Activated CD8-positive, alpha-beta memory T cell treated with anti-CD3 and anti-CD28 coated beads for 48 hours (primary cell): ENCODE results near the gene WBP4.
A peak's percentile ranks its signal among the peaks of the same experiment; 100 is the strongest.
"Not testable (repeated sequence)": the region's sequence is repeated elsewhere in the genome, so short reads cannot be mapped to it uniquely, and the experiment has no call there.

Experiments used
- DNase-seq, 3 experiments: peaks; one replicate each; pipeline ENCODE4 v3.0.0-alpha.2; 2020; ENCODE audit warnings: low read depth in 2 of 3, low spot score in 2 of 3

WBP4 gene

GRCh38 chr13:41042419-41042818 is 18.9 kb upstream of the WBP4 start:
- DNase-seq: not testable (repeated sequence)

GRCh38 chr13:41048640-41049039 is 12.7 kb upstream of the WBP4 start:
- DNase-seq: no peak

- no peak for DNase-seq
Observed at GRCh38 chr13:41049480-41050440, 11.5 kb upstream of the WBP4 start.

GRCh38 chr13:41052441-41052840 is 8.9 kb upstream of the WBP4 start:
- DNase-seq: no peak

- DNase-seq: no peak
Observed at GRCh38 chr13:41053384-41053826, 7.9 kb upstream of the WBP4 start.

- DNase-seq: no peak
Observed at GRCh38 chr13:41054212-41054877, 7.0 kb upstream of the WBP4 start.

- no peak for DNase-seq
Observed at GRCh38 chr13:41054919-41055619, 6.2 kb upstream of the WBP4 start.

- no peak for DNase-seq
Observed at GRCh38 chr13:41056194-41056593, 5.1 kb upstream of the WBP4 start.

- no peak for DNase-seq
Observed at GRCh38 chr13:41056826-41057711, 4.2 kb upstream of the WBP4 start.

GRCh38 chr13:41058295-41059070 is 2.8 kb upstream of the WBP4 start:
- DNase-seq: no peak

- no peak for DNase-seq
Observed at GRCh38 chr13:41059456-41060081, 1.7 kb upstream of the WBP4 start.

GRCh38 chr13:41060082-41060723 is 1.1 kb upstream of the WBP4 start:
- DNase-seq: peak; percentile 54 to 74 (median 74)

GRCh38 chr13:41060724-41061074 is 610 bp upstream of the WBP4 start:
- peak; percentile 70 to 88 (median 87) for DNase-seq

GRCh38 chr13:41061914-41062837 is 867 bp downstream of the WBP4 start:
- no peak for DNase-seq

- DNase-seq: no peak
Observed at GRCh38 chr13:41064493-41064892, 3.2 kb downstream of the WBP4 start.

- DNase-seq: no peak
Observed at GRCh38 chr13:41065078-41065477, 3.8 kb downstream of the WBP4 start.

- DNase-seq: no peak
Observed at GRCh38 chr13:41074523-41074922, 13.2 kb downstream of the WBP4 start.

- no peak for DNase-seq
Observed at GRCh38 chr13:41075034-41075433, 13.7 kb downstream of the WBP4 start.
